ENCODE results near the gene CHRDL2.

CHRDL2 gene

GRCh38 chr11:74734559-74734925 is 3.3 kb upstream of the CHRDL2 start:
- H3K9me2 ChIP-seq (replicated peaks; ENCODE audit: low read depth, low read length): no peaks in the 10 kb centered on the region
- H3K4me3 ChIP-seq (ENCODE audit: low read length, poor library complexity, severe bottlenecking): no peak overlapping the region
- H3K36me3 ChIP-seq (ENCODE audit: insufficient read depth, low read length): no peaks in the 10 kb centered on the region
- no peaks in the 10 kb centered on the region for H3K9me3 ChIP-seq (ENCODE audit: insufficient read depth, low read depth, low read length)
- no peak for TF ChIP-seq EZH2phosphoT487 (IDR thresholded peaks at IDR 0.05; ENCODE audit: borderline replicate concordance)
- TF ChIP-seq, protein P1, sequence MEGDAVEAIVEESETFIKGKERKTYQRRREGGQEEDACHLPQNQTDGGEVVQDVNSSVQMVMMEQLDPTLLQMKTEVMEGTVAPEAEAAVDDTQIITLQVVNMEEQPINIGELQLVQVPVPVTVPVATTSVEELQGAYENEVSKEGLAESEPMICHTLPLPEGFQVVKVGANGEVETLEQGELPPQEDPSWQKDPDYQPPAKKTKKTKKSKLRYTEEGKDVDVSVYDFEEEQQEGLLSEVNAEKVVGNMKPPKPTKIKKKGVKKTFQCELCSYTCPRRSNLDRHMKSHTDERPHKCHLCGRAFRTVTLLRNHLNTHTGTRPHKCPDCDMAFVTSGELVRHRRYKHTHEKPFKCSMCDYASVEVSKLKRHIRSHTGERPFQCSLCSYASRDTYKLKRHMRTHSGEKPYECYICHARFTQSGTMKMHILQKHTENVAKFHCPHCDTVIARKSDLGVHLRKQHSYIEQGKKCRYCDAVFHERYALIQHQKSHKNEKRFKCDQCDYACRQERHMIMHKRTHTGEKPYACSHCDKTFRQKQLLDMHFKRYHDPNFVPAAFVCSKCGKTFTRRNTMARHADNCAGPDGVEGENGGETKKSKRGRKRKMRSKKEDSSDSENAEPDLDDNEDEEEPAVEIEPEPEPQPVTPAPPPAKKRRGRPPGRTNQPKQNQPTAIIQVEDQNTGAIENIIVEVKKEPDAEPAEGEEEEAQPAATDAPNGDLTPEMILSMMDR (conservative IDR thresholded peaks at IDR 0.05; ENCODE audit: low read length): no peak
- no peaks in the 10 kb centered on the region for H3K27me3 ChIP-seq (ENCODE audit: insufficient read depth, low read length, poor library complexity, severe bottlenecking)
- H3K79me2 ChIP-seq (ENCODE audit: insufficient read depth, low read length): no peaks in the 10 kb centered on the region
- H4K20me1 ChIP-seq (ENCODE audit: insufficient read depth, low read length, poor library complexity, severe bottlenecking): no peaks in the 10 kb centered on the region
- H3K4me2 ChIP-seq (ENCODE audit: low read depth, low read length, poor library complexity, severe bottlenecking): no peak overlapping the region
- no peak overlapping the region for H3K9ac ChIP-seq (ENCODE audit: low read depth, low read length, poor library complexity, severe bottlenecking)
- no peaks in the 10 kb centered on the region for H3K4me1 ChIP-seq (ENCODE audit: insufficient read depth, low read length, poor library complexity, severe bottlenecking)
- no peak overlapping the region for H2AFZ ChIP-seq (ENCODE audit: low read length)
- no peaks in the 10 kb centered on the region for H3F3A ChIP-seq (ENCODE audit: low read depth)

DNA sequence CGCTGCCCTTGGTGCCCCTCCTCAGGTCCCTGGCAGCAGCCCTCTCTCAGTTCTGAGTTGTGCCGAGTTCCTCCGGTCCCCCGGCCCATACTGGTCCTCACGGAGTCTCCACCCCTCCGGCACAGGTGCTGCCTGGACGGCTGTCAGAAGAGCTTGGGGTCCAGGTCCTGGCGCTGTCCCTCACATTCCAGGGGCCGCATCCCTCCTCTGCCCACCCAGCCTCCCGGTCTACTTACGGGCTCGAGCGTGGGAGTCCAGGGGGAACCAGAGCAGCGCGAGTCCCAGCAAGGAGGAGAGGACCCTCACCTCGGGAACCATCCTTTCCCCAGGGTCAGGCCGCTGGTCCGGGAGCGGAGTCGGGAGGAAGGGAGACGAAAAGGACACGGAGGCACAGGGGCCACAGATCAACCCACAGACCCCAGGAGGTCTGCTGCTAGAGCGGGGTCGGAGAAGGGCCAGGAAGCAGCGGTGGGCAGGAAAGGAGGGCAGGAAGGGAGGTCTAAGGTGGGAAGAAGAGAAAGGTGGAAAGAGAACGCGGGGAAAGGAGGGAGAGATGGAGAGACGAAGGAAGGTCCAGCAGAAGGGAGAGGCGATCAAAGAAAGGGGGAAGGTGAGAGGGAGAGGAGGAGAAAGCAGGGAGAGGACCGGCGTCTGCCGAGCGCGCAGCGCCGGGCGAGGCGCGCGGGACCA is 510 bp downstream of the CHRDL2 start:
- Histone ChIP-seq H3K27me3 (ENCODE audit: insufficient read depth, low read length, poor library complexity, severe bottlenecking) (no peaks in the 10 kb centered on the region), H3K9me3 (ENCODE audit: insufficient read depth, low read depth, low read length) (no peaks in the 10 kb centered on the region), H2AFZ (ENCODE audit: low read length) (no peak overlapping the region), H3K9me2 (replicated peaks; ENCODE audit: low read depth, low read length) (no peaks in the 10 kb centered on the region), H3K4me2 (ENCODE audit: low read depth, low read length, poor library complexity, severe bottlenecking) (no peak overlapping the region), H3K4me3 (ENCODE audit: low read length, poor library complexity, severe bottlenecking) (no peak overlapping the region), H3K36me3 (ENCODE audit: insufficient read depth, low read length) (no peaks in the 10 kb centered on the region), H3K9ac (ENCODE audit: low read depth, low read length, poor library complexity, severe bottlenecking) (no peak overlapping the region), H3F3A (ENCODE audit: low read depth) (no peaks in the 10 kb centered on the region), H4K20me1 (ENCODE audit: insufficient read depth, low read length, poor library complexity, severe bottlenecking) (no peaks in the 10 kb centered on the region), H3K79me2 (ENCODE audit: insufficient read depth, low read length) (no peaks in the 10 kb centered on the region), H3K4me1 (ENCODE audit: insufficient read depth, low read length, poor library complexity, severe bottlenecking) (no peaks in the 10 kb centered on the region)
- TF ChIP-seq, protein P1 (conservative IDR thresholded peaks at IDR 0.05; ENCODE audit: low read length): no peak
- TF ChIP-seq EZH2phosphoT487 (IDR thresholded peaks at IDR 0.05; ENCODE audit: borderline replicate concordance): no peak

DNA sequence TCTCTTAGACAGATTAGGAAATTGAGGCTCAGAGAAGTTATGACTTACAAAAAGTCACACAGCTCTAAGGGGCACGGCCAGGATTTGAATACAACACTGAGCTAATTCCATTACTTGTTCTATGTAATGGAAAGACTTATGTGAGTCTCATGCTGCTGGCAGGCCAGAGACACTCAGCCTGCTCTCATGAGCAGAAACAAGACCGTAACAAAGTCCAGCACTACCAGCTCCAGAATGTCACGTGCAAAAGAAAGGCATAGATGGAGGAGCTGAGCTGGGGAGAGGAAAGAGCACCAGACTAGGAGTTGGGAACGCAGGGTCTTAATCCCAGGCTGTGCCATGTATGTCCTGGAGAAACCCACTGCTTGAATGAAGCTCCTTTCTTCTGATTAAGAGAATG is 1.8 kb downstream of the CHRDL2 start:
- H3K27me3 ChIP-seq (ENCODE audit: insufficient read depth, low read length, poor library complexity, severe bottlenecking): no peaks in the 10 kb centered on the region
- no peak overlapping the region for H3K9ac ChIP-seq (ENCODE audit: low read depth, low read length, poor library complexity, severe bottlenecking)
- H3K36me3 ChIP-seq (ENCODE audit: insufficient read depth, low read length): no peaks in the 10 kb centered on the region
- no peaks in the 10 kb centered on the region for H4K20me1 ChIP-seq (ENCODE audit: insufficient read depth, low read length, poor library complexity, severe bottlenecking)
- H3K4me1 ChIP-seq (ENCODE audit: insufficient read depth, low read length, poor library complexity, severe bottlenecking): no peaks in the 10 kb centered on the region
- no peaks in the 10 kb centered on the region for H3F3A ChIP-seq (ENCODE audit: low read depth)
- H3K4me3 ChIP-seq (ENCODE audit: low read length, poor library complexity, severe bottlenecking): no peak overlapping the region
- H3K9me2 ChIP-seq (replicated peaks; ENCODE audit: low read depth, low read length): no peaks in the 10 kb centered on the region
- TF ChIP-seq, protein P1 (conservative IDR thresholded peaks at IDR 0.05; ENCODE audit: low read length): no peak
- no peak for TF ChIP-seq EZH2phosphoT487 (IDR thresholded peaks at IDR 0.05; ENCODE audit: borderline replicate concordance)
- no peaks in the 10 kb centered on the region for H3K9me3 ChIP-seq (ENCODE audit: insufficient read depth, low read depth, low read length)
- no peak overlapping the region for H3K4me2 ChIP-seq (ENCODE audit: low read depth, low read length, poor library complexity, severe bottlenecking)
- H2AFZ ChIP-seq (ENCODE audit: low read length): no peak overlapping the region
- no peaks in the 10 kb centered on the region for H3K79me2 ChIP-seq (ENCODE audit: insufficient read depth, low read length)
